B cell (primary cell): ENCODE results near the gene CHSY3. TPM values are rescaled to one million over a fixed set of nuclear protein-coding genes. Genes with fewer than 3 reads are reported as not detected.

Experiments
- ATAC-seq: fragments of 200-7000 bp; cut with Tn5 transposase; one replicate; pipeline ENCODE4 v1.10.0; 2021; ENCODE audit warnings: low read depth, mild to moderate bottlenecking, moderate number of reproducible peaks, moderate library complexity
- CTCF ChIA-PET: fragments of 350-600 bp; sonication (Branson Sonifier 250); formaldehyde crosslinking; loops from one replicate; lab custom pipeline; 2021; ENCODE audit warnings: antibody characterized with exemption, inconsistent platforms; lab: Charles Lee
- POLR2A ChIA-PET: fragments of 350-600 bp; sonication (Branson Sonifier 250); formaldehyde crosslinking; loops from one replicate; lab custom pipeline; 2021; ENCODE audit warnings: antibody characterized with exemption; lab: Charles Lee
- DNase-seq: peaks from one replicate; pipeline ENCODE4 v3.0.0; 2013
- H2AFZ ChIP-seq: 2 replicates; pipeline ENCODE4 v1.6.1; 2012; ENCODE audit warnings: mild to moderate bottlenecking, low read depth, low read length; ENCODE audit not compliant: insufficient read depth, poor library complexity, severe bottlenecking
- H3K27ac ChIP-seq, 2 donors: 1 replicate in 1 of 2; 2 replicates in 1 of 2; pipeline ENCODE4 v1.5.1; 2012 to 2013; ENCODE audit warnings: low read length in 2 of 2, mild to moderate bottlenecking in 2 of 2, moderate library complexity in 1 of 2
- H3K27me3 ChIP-seq, 4 experiments: fragments of 200-600 bp in 1 of 4; sonication (generic) in 1 of 4; replicated peaks in 1 of 4; 1 replicate in 2 of 4; 2 replicates in 2 of 4; pipeline versions ENCODE4 v1.6.1 to v1.7.0; 2013 to 2016; ENCODE audit warnings: low read length in 3 of 4, mild to moderate bottlenecking in 2 of 4, mixed read lengths in 1 of 4, moderate library complexity in 1 of 4; ENCODE audit not compliant: insufficient read depth in 4 of 4, control insufficient read depth in 3 of 4; ENCODE audit errors: control extremely low read depth in 1 of 4
- H3K36me3 ChIP-seq, 2 experiments: replicated peaks in 1 of 2; 1 replicate in 1 of 2; 2 replicates in 1 of 2; pipeline versions ENCODE4 v1.6.1 to v1.7.1; 2013; ENCODE audit warnings: low read length in 1 of 2; ENCODE audit not compliant: insufficient read depth in 2 of 2, control insufficient read depth in 1 of 2; ENCODE audit errors: control extremely low read depth in 1 of 2, extremely low read depth in 1 of 2
- H3K4me1 ChIP-seq, 2 donors: fragments of 200-600 bp in 1 of 2; sonication (generic) in 1 of 2; 1 replicate in 1 of 2; 2 replicates in 1 of 2; pipeline versions ENCODE4 v1.5.1 to v1.6.1; 2013 to 2017; ENCODE audit warnings: low read length in 2 of 2; ENCODE audit not compliant: control insufficient read depth in 2 of 2, insufficient read depth in 2 of 2
- H3K4me2 ChIP-seq: replicated peaks from 2 replicates; pipeline ENCODE3; 2012; ENCODE audit warnings: mild to moderate bottlenecking, low read depth, low read length; ENCODE audit not compliant: poor library complexity, severe bottlenecking
- H3K4me3 ChIP-seq, 5 experiments: fragments of 200-600 bp in 1 of 5; sonication (generic) in 1 of 5; 1 replicate in 3 of 5; 2 replicates in 2 of 5; pipeline versions ENCODE4 v1.5.1 to v1.7.0; 2011 to 2016; ENCODE audit warnings: low read length in 4 of 5, mild to moderate bottlenecking in 4 of 5, low read depth in 2 of 5, control low read depth in 1 of 5, moderate library complexity in 1 of 5; ENCODE audit not compliant: insufficient read depth in 1 of 5; ENCODE audit errors: control extremely low read depth in 1 of 5, extremely low read depth in 1 of 5
- H3K79me2 ChIP-seq: fragments of 200-600 bp; sonication (generic); one replicate; pipeline ENCODE4 v1.6.0; 2016; ENCODE audit warnings: low read length; ENCODE audit not compliant: control insufficient read depth, insufficient read depth
- H3K9ac ChIP-seq: fragments of 200-600 bp; sonication (generic); 2 replicates; pipeline ENCODE4 v1.6.1; 2017; ENCODE audit warnings: mild to moderate bottlenecking, low read length, moderate library complexity
- H3K9me3 ChIP-seq, 3 donors: one replicate each; pipeline versions ENCODE4 v1.6.1 to v1.7.1; 2013; ENCODE audit warnings: low read length in 2 of 3; ENCODE audit not compliant: control insufficient read depth in 2 of 3, insufficient read depth in 1 of 3; ENCODE audit errors: control extremely low read depth in 1 of 3
- H4K20me1 ChIP-seq: 2 replicates; pipeline ENCODE4 v1.6.0; 2012; ENCODE audit warnings: mild to moderate bottlenecking, low read length; ENCODE audit not compliant: insufficient read depth, control insufficient read depth, poor library complexity, severe bottlenecking
- H3K27ac Mint-ChIP-seq: one replicate; pipeline ENCODE4 v1.8.0; 2021; ENCODE audit warnings: mixed read lengths
- H3K27me3 Mint-ChIP-seq: one replicate; pipeline ENCODE4 v1.8.0; 2021; ENCODE audit warnings: mixed read lengths
- H3K4me1 Mint-ChIP-seq: one replicate; pipeline ENCODE4 v1.8.0; 2021; ENCODE audit warnings: mixed read lengths
- H3K4me3 Mint-ChIP-seq: one replicate; pipeline ENCODE4 v1.8.0; 2021; ENCODE audit warnings: mixed read lengths
- H3K9me3 Mint-ChIP-seq: one replicate; pipeline ENCODE4 v1.8.0; 2022; ENCODE audit warnings: mixed read lengths; ENCODE audit not compliant: insufficient read depth
- EZH2 ChIP-seq: IDR thresholded peaks from 2 replicates; pipeline ENCODE4 v1.6.1; 2012; ENCODE audit warnings: borderline replicate concordance, low read depth, mild to moderate bottlenecking, moderate library complexity, low read length; ENCODE audit not compliant: insufficient read depth, poor library complexity, severe bottlenecking
- WGBS: methylation state at CpG from one replicate; pipeline ENCODE4 v1.1.5; 2013; ENCODE audit warnings: missing lambda C conversion rate; ENCODE audit not compliant: insufficient coverage; 5-methylcytosine and 5-hydroxymethylcytosine counted together
- intact Hi-C: fragments of 100-400 bp; cut with micrococcal nuclease; formaldehyde crosslinking; loops from one replicate; pipeline ENCODE4 v1.10.0; 2022
- polyA plus RNA-seq: library from polyadenylated mRNA; depleted of rRNA; stranded (reverse); fragments of >200 nt; gene quantifications from 2 replicates; pipeline ENCODE4 v1.2.3, GENCODE V29; 2012
- total RNA-seq, 2 donors: library from RNA; stranded (reverse); fragments of 120-200 nt in 1 of 2; gene quantifications; 1 replicate in 1 of 2; 2 replicates in 1 of 2; pipeline versions ENCODE4 v1.2.3 to v1.2.4, GENCODE V29; 2013 to 2022
- TF ChIP-seq, protein P1 (sequence below): fragments of 200-600 bp; IDR thresholded peaks from one replicate; pipeline ENCODE4 v1.8.0; 2022; ENCODE audit warnings: antibody characterized with exemption, mild to moderate bottlenecking

Gene CHSY3
- total and polyA plus RNA-seq, 2 donors (not counting 1 experiment from before 2014, with no cell fraction given): not detected

DNA sequence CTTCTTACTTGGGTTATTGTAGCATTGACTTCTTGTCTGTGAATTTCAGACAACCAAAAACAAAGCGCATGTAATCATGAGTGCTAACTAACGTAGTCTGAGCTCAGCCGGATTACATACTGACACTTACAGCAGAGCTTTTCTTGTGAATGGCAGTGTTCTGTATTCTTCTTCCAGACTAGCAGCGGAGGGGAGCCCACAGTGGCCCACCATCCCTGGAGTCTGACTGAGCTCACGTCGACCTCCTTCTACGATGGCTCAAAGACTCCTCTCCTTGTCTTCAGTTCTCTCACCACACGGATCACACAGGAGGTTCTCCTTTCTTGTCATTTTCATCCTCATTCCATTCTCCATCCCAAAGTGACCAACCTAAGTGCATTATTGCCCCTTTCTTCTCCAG is 211.4 kb downstream of the CHSY3 start:
- 97% methylated on average over 7 of the region's 8 CpGs for WGBS
- intact Hi-C loops: no loop called here
- no peak overlapping the region for H3K4me3 Mint-ChIP-seq
- no peak for TF ChIP-seq EZH2
- TF ChIP-seq, protein P1, sequence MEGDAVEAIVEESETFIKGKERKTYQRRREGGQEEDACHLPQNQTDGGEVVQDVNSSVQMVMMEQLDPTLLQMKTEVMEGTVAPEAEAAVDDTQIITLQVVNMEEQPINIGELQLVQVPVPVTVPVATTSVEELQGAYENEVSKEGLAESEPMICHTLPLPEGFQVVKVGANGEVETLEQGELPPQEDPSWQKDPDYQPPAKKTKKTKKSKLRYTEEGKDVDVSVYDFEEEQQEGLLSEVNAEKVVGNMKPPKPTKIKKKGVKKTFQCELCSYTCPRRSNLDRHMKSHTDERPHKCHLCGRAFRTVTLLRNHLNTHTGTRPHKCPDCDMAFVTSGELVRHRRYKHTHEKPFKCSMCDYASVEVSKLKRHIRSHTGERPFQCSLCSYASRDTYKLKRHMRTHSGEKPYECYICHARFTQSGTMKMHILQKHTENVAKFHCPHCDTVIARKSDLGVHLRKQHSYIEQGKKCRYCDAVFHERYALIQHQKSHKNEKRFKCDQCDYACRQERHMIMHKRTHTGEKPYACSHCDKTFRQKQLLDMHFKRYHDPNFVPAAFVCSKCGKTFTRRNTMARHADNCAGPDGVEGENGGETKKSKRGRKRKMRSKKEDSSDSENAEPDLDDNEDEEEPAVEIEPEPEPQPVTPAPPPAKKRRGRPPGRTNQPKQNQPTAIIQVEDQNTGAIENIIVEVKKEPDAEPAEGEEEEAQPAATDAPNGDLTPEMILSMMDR: no peak
- Histone ChIP-seq H3K27me3 (no peaks in the 10 kb centered on the region), H3K79me2 (no peaks in the 10 kb centered on the region), H3K4me2 (no peak overlapping the region), H3K4me1 (no peaks in the 10 kb centered on the region), H3K36me3 (no peaks in the 10 kb centered on the region), H2AFZ (no peak overlapping the region), H3K4me3 (no peak overlapping the region), H4K20me1 (no peaks in the 10 kb centered on the region), H3K9ac (no peak overlapping the region), H3K27ac (no peak overlapping the region), H3K9me3 (no peaks in the 10 kb centered on the region)
- H3K27ac Mint-ChIP-seq: no peak overlapping the region
- ATAC-seq: no peak
- H3K4me1 Mint-ChIP-seq: no peaks in the 10 kb centered on the region
- POLR2A ChIA-PET: no interaction called here
- no peaks in the 10 kb centered on the region for H3K9me3 Mint-ChIP-seq
- no peak for DNase-seq
- CTCF ChIA-PET: interaction anchor here (0.6 kb wide), 1 partner anchor 9 kb away, joined by 4 read pairs; no protein-coding TSS in a partner anchor
- H3K27me3 Mint-ChIP-seq: peaks cover 6% of the 10 kb centered on the region

DNA sequence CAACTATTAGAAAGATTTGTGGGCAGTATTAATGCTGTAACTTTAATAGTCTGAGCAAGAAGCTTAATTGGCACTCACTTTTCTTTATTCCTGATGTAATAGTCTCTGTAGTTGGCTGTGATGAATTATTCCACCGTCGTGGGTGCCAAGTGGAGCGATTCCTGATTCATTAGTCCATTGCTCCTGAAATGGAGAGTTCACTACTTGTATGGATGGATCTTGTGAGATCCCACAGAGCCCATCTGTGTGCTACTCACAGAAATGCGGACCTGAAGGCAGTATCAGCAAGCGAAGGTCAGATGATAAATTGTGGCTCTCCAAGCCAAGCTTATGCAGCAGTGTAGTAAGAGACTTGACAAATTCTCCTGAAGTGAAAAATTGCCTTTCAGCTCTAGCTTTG is 212.2 kb downstream of the CHSY3 start:
- Mint-ChIP-seq H3K27ac (no peak overlapping the region), H3K4me3 (no peak overlapping the region), H3K4me1 (no peaks in the 10 kb centered on the region), H3K9me3 (no peaks in the 10 kb centered on the region), H3K27me3 (peaks cover 6% of the 10 kb centered on the region)
- no peak for DNase-seq
- no peak overlapping the region for H3K4me2 ChIP-seq
- intact Hi-C loops: no loop called here
- H3K4me1 ChIP-seq: no peaks in the 10 kb centered on the region
- no peak for ATAC-seq
- no peaks in the 10 kb centered on the region for H3K9me3 ChIP-seq
- H3K27ac ChIP-seq: no peak overlapping the region
- no peaks in the 10 kb centered on the region for H4K20me1 ChIP-seq
- H3K79me2 ChIP-seq: no peaks in the 10 kb centered on the region
- ChIA-PET POLR2A (no interaction called here), CTCF (no interaction called here)
- 90% methylated on average over 5 of the region's 5 CpGs for WGBS
- TF ChIP-seq EZH2: no peak
- TF ChIP-seq, protein P1: no peak
- no peaks in the 10 kb centered on the region for H3K36me3 ChIP-seq
- H2AFZ ChIP-seq: no peak overlapping the region
- no peak overlapping the region for H3K4me3 ChIP-seq
- no peak overlapping the region for H3K9ac ChIP-seq
- H3K27me3 ChIP-seq: no peaks in the 10 kb centered on the region
